HG03064 (cell line): ENCODE measurements around the gene GEMIN5.

Experiments
- ATAC-seq: cut with Tn5 transposase; IDR thresholded peaks from one replicate; pipeline ENCODE4 v1.9.1; 2021; ENCODE audit warnings: low read depth; ENCODE audit not compliant: unreplicated experiment

Gene GEMIN5

DNA sequence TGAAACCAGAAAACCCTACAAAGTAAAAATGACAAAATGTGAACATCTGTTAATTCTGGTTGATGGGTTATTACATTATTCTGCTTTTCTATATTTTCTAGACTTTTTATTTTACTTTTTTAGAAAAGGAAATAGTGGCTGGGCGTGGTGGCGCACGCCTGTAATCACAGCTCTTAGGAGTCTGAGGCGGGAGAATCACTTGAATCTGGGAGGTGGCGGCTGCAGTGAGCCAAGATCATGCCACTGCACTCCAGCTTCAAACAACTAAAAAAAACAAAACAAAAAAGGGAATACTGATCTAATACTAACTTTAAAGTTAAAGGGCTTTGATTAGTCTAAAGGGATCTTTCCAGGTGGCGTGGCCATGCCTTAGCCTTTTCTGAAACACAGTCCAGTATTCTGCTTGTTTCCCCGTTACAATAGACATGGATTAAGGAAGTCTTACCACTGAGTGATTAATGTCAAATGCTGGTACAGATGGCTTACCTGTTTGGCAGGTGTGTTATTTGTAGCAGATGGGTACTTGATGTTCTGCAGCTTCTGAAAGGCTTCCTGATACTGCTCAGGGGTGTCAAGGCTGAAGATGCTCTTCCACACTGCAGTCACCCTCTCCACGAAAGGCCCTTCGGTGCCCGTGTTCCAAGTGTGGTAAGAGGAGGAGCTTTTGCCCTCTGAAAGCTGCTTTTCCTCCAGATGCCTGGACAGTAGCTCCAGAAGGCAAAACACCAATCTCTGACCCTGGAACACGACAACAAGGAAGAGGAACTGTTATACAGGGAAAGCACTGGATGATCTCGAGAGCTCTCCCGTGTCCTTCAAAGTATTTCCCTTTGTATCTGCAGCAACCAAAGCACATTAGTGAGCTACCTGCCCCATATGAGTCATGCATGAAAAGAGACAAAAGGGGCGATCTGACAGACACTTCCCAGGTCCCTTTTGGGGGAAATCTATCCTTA, 42.1 kb downstream of the GEMIN5 start:
- no peak for ATAC-seq

DNA sequence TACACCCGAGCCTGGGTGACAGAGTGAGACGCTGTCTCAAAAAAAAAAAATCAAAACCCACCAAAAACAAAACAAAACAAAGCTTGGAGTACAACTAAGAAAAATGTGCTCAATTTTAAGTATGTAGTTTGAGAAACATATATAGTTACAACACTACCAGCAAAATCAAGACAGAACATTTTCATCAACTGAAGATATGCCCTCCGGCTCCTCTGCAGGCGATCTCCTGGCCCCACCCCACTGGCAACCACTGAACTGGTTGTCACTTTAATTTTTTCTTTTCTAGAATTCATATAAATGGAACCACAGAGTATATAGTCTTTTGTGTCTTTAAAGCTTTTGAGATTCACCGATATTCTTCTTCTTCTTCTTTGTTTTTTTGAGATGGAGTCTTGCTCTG, 44.6 kb downstream of the GEMIN5 start:
- no peak for ATAC-seq

DNA sequence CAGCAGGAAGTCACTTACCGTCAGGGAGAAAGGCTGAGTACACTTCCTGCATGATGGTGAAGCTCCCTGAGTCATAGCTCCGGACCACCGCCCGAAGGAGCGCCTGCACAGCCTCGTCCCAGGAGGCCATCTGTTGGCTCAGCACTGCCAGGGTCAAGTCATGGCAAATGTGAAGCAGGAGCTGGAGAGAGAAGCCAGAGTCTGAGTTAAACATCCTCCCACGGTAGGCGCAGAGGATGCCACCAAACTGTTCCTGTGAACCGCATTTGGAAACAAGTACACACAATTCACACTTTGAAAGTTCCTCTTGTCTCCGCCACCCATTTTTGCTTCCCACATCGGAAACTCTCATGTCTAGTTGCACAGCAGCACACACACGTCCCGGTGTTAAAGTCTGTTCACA, 45.6 kb downstream of the GEMIN5 start:
- ATAC-seq = no peak

DNA sequence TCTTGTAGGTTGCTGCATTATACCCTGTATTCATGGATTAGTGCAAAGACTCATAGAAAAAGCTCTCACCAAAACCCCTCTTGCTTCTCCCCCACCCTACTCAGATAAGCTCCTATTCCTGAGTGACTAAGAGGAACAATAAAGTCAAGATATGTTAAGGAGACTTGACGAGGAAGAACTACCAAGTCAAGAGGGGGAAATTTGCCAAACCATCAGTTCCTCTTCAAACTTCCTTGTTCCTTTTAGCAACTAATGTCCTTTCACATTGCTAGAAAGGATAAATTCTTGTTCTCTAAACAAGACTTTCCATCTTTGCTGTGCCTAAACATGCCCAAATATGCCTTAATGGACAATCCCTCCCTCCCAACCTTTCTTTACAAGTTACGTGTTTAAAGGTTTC, 52.6 kb downstream of the GEMIN5 start:
- ATAC-seq = no peak

DNA sequence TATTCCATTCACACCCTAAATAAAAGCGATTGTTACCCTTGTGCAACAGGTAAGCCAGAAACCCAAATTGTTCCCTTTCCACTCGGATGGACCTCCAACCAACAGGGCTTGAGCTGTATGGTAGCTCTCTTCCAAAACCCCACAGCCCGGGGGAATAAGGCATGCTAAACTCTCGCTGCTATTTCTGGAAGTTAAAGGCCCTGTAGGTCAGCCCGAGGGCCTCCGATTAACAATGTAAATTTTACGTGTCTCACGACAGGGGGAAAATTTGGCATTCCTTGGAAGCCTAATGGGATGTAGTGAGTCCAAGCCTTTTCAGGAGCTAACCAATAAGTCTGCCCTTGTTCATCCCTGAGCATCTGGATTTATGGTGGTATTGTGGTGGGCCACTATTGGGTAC, 53.6 kb downstream of the GEMIN5 start:
- no peak for ATAC-seq

DNA sequence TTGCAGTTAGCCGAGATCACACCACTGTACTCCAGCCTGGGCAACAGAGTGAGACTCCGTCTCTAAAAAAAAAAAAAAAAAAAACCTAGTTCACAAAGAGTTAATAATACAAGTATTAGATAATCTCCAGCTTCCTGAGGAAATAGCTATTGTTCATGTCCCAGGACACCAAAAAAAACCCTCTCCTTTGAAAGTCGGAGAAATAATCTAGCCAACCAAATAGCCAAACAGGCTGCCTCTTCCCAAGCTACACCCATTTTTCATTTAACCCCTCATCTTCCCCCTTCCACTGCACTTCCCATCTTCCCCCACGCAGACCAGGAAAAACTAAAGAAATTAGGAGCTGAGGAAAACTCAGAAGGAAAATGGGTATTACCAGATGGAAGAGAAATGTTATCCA, 56.0 kb downstream of the GEMIN5 start:
- no peak for ATAC-seq

DNA sequence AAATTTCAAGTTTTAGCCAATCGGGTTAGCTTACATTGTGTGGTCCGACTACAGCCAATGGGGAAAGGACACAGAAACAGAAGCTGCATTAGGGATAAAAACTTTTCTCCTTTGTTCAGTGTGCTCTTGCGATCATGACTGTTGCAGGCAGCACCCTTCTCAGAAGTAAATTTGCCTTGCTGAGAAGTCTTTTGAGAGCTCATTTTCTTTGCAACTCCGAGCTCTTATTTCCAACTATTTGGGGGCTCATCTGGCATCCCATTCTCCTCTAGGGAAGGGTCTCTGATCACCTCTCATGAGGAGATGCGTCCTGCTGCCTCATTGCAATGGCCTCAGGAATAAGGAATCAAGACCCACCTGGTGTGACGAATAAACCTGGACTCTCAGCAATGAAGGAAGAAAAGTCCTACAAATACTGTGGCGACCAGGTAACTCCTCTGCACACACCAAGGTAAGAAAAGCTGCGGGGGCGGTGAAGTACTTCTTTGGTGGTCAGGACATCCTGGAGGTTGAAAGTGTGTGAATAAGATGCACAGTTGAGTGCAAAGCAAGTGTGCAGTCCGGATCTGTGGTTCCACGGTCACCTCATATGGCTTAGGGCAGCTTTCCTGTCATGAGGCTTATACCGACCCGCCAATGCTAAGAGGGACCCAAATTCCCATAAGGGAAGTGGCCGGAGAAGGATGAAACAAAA, 59.2 kb downstream of the GEMIN5 start:
- no peak for ATAC-seq

DNA sequence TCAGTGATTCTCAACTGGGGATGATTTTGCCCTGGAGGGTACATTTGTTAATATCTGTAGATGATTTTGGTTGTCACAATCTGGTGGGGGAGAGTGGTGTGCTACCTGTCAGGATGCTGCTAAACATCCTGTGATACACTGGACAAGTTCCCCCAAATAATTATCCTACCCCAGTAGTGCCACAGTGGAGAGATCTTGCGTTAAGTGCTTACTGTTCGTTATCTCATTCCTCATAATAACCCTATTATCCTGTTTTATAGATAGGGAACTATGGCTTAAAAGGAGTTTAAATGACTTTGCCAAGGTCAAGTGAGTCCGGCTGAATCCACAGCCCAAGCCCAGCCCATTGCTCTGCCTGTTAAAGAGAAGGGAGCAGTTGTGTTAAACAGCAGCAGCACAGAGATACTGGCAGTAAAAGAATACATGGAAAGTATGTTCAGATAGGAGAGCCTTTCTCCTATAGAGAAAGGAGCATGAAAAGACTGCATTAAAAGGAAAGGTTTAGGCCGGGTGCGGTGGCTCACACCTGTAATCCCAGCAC, 64.2 kb downstream of the GEMIN5 start:
- no peak for ATAC-seq

DNA sequence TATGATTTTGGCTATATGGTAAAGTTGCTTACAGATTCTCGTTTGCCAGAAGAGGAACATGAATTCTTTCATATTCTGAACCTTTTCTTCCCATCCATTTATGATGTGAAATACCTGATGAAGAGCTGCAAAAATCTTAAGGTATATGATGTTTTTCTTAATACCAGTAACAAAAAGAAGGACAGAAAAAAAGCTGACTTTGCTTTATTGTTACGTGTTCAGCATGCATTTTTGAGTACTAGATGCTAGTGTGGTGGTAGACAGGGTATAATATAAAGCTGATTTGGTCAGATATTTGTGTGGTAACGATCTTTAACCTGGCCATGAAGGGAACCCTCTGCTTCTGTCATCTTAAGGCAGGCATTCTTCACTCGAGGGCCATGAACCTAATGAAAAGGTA, 66.3 kb downstream of the GEMIN5 start:
- no peak for ATAC-seq

DNA sequence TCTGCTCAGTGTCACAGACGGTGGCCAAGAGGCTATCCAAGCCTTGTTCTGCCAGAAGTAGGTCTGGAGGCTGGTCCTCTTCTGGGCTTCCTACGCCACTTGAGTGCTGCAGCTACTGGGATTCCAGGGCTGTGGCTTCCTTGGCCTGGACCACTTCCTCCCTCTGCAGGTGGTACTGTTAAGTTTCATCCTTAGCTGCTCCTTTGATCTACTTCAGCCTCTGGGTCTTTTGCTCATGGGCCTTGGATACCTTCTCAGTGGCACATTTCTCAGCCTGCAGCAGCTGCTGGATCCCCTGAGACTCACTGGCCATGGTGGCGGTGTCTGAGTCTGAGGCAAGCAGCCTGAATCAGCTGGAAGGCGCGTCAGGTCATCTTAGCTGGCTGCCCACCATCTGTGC, 69.3 kb downstream of the GEMIN5 start:
- ATAC-seq = no peak

DNA sequence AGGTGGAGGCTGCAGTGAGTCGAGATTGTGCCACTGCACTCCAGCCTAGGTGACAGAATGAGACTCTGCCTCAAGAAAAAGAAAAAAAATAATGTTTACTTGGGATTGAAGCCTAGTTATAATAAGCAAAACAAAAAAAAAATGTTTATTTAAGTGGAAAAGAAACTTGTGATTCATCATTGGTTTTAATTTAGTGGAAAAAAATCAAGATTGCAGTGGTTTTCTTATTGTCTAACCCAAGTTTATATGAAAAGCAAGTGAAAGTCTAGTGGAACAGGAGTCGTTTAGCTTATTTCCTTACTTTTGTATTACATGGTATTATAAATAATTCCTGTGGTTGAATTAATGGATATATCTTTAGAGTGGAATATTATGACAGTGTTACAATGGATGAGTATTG, 71.2 kb downstream of the GEMIN5 start:
- no peak for ATAC-seq

DNA sequence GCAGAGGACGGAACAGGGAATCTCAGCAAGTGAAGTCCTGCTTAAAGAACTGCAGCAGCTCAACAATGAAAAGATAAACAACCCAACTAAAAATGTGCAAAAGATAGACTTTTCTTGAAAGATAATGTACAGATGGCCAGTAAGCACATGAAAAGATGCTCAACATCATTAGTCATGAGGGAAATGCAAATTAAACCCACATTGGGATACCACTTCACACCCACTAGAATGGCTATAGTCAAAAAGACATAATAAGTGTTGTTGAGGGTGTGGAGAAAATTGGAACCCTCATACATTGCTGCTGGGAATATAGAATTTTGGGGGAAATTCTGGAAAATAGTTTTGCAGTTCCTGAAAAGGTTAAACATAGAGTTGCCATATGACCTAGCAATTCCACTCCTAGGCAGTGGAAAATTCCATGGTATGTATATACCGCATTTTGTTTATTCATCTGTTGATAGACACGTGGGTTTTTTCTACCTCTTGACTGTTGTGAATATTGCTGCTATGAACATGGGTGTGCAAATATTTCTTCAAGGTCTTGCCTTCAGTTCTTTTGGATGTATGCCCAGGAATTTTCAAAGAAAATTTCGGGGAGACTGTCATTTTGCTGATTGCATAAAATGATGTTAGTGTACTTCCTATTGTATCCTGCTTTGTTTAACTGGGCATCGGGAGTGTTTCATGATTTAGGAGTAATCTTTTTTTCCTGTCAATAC, 72.4 kb downstream of the GEMIN5 start:
- ATAC-seq = no peak

DNA sequence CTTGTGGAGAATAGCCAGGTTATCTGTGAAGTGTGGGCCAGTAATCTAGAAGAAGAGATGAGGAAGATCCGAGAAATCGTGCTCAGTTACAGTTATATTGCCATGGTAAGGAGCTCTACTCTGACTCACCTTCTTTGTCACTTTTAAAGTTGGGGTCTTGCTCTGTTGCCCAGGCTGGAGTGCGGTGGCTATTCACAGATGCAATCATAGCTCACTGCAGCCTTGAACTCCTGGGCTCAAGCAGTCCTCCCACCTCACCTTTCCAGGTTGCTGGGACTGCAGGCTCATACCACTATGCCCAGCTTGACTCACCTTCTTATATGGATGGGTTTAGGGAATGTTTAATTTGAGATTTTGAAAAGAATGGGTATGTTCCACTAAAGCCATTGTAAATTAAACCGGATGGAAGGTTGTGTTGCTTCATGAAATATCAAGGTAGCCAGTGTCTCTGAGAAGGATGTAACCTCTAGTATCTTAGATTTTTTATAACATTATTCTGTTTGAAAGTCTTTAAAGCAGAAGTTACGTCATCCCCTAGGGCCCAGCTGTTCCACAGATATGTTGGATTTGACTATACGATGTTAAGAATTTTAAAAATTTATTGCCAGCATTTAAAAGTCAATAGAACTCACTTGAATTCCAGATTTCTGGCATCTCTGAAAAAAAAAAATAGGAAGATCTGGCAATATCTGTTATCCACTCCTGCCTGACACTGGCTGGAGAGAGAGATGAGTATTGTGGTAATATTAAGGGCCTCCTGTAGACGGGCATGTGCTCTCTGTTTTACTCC, 74.5 kb downstream of the GEMIN5 start:
- no peak for ATAC-seq

DNA sequence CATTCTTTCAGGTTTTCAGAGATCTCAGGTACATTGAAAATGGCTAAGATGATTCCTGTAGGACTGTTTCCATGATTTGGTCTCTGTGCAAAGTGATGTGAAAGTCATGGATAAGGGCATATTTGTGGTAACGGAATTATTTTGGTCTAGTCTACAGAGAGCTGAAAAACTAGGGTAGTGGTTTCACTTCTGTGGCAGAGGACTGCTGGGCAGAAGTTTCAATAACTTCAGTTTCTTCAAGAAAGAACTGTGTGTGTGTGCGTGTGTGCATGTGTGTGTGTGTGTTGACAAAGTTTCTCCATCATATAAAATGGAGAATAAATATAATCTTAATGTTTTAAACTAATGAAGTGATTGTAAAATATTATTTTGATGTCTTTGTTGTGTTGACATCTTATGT, 75.2 kb downstream of the GEMIN5 start:
- no peak for ATAC-seq

DNA sequence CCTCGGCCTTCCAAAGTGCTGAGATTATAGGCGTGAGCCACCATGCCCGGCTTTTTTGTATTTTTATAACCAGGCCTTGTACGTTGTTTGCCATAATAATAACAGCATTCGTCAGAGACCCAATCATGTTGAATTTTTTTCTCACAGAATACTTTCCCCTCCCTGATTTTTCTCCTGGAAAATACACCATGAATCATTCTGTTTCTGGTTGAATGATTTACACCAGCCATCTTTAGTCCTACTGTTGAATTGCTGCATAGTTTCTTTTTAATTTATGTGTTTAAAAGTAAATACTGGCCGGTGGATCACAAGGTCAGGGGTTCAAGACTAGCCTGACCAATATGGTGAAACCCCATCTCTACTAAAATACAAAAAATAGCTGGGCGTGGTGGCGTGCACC, 76.1 kb downstream of the GEMIN5 start:
- no peak for ATAC-seq

DNA sequence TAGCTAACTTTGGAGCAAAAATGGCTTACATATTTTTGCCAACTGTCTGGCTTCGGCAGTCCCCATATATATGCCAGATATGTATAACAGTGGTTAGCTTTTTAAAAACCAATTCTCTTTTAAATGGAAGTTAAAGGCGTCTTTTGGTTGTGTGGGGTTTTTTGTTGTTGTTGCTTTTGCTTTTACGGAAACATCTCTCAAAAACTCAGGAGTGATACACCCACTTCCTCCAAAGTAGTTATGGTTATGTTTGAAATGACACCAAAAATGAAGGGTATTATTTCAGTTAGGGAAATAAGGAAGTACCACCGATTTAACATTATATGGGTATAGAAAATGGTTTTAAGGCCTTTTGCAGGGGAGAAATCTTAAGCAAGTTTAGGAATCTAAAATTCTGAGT, 77.2 kb downstream of the GEMIN5 start:
- ATAC-seq = no peak

DNA sequence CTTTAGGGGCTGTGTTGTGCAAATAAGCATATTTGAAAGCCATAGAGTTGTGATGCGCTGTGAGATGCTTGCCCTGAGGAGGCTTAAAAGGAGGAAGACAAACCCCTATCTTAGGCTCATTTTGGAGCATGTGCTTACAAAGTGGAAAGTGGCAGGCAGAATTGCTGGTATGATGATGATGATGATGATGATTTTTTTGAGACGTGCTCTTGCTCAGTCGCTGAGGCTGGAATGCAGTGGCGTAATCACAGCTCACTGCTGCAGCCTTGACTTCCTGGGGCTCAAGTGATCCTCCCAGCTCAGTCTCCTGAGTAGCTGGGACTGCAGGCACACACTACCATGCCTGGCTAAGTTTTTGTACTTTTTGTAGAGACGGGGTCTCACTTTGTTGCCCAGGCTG, 77.9 kb downstream of the GEMIN5 start:
- ATAC-seq = no peak

DNA sequence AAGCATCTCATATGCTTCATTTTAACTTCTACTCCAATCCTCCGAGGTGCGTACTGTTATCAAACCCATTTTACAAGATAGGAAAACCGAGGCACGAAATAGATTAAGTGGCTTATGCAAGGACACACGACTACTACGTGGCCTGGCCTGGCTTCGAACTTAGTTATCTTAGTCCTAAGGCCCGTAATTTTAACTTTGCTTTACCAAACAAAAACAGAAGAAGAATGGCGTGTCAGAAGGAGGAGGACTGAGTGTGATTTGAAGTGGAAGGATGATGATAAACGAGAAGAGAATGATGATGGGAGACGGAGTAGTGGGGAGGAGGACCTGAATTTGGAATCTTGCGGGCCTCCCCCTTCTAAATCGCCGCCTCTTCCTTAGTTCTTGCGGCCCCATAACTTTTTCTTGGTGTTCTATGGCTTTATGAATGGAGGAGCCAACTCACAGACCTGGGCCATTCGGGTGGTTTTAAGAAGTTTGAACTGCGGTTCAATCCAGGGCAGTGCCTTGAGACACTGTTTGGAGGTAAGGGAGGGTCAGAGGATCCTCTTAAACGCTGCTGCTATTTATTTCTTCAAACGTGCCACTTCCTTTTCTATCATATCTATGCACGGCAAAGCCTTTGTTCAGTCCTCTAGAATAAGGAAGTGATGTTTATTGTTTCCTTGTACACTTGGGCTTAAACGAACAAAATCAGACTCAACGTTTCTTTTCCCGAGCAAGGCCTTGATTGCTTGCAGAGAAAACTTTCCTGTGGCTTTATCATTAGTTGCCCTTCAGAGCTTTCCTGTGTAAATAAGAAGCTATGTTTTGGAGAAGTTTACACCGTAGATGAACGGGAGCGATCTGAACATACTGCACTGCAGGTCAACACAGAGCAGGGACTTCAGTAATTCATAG, 78.8 kb downstream of the GEMIN5 start:
- no peak for ATAC-seq

DNA sequence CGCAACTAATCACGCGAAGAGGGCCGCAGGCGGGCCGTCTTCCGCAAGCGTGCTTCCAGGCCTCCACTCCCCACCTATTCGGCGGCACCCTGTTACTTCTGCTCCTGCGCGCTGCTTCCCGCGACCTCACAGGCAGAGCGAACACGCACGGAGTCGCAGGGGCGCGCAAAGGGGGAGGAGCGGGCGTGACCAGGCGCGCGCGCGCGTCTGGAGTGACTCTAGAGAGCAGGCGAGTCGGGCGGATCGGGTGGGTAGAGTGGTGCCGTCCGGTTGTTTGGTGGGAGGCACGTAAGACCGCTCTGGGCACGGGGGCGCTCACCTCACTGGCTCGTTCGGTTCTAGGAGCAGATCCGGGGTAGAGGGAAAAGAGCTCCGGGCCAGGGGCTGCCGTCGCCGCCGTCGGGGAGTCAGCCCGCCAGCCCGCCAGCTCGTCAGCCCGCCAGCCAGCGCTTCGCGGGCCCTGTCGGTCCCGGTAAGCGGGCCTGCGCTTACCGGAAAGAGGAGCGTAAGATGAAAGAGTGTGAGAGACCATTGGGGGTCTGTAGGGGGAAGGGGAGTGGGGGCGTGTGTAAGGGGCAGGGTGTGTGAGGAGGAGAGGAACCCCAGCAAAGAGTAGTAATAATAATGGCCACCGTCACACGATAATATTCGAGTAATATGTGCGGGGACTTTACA, 79.6 kb downstream of the GEMIN5 start, which contains the start of gene CNOT8:
Gene CNOT8 (plus strand): TSS at position 331 of the 675 bp plus-strand sequence. CDS start 4,652 bp downstream, outside the sequence.
- peak; percentile 72 for ATAC-seq
